Activated CD8-positive, alpha-beta memory T cell treated with anti-CD3 and anti-CD28 coated beads for 24 hours (primary cell): ENCODE measurements around the gene HOXA4.
A peak's percentile ranks its signal among the peaks of the same experiment; 100 is the strongest.

Experiments used
- DNase-seq: peaks from one replicate; pipeline ENCODE4 v3.0.0-alpha.2; 2020

The HOXA4 gene

DNA sequence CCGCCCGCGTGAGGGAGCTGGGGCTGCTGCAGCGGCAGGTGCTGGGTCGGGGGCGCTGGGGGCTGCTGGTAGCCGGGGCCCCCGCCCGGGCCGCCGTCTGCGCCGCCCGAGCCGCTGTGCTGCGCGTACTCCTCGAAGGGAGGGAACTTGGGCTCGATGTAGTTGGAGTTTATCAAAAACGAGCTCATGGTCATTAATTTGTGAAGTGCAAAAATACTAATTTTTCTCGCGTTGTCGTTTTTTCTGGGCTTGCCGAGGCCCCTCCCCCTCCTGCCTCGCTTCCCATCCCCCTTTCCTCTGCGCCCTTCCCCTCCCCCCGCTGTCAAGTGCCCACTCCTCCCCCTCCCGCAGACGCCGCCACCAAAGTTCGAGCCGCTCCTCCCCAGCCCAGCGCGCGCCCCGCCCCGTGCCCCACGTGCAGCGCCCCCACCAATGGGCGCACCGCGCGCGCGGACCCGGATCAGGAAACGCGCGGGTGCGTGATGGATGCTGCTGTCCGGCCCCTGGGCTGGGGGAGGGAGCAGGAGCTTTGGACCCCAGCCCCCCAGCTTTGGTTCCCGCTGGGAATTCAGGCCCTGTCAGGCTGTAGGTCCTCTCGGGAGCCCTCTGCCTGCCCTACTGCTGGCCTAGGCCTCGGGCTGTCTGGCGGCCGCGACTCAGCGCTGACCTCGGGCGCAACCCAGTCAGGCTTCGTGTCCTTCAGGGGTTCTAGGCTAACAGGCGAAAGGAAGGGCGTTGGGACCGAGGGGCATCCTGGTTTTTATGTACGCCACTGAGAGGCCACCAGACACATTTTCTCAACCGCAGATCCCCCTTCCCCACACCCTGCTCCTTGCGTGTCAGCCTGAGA lies at the start of gene HOXA4:
TSS of gene HOXA4 (minus strand) at position 218 of the 850 bp plus-strand sequence. CDS start at position 194, 24 bp downstream.
- peak; percentile 89 for DNase-seq

DNA sequence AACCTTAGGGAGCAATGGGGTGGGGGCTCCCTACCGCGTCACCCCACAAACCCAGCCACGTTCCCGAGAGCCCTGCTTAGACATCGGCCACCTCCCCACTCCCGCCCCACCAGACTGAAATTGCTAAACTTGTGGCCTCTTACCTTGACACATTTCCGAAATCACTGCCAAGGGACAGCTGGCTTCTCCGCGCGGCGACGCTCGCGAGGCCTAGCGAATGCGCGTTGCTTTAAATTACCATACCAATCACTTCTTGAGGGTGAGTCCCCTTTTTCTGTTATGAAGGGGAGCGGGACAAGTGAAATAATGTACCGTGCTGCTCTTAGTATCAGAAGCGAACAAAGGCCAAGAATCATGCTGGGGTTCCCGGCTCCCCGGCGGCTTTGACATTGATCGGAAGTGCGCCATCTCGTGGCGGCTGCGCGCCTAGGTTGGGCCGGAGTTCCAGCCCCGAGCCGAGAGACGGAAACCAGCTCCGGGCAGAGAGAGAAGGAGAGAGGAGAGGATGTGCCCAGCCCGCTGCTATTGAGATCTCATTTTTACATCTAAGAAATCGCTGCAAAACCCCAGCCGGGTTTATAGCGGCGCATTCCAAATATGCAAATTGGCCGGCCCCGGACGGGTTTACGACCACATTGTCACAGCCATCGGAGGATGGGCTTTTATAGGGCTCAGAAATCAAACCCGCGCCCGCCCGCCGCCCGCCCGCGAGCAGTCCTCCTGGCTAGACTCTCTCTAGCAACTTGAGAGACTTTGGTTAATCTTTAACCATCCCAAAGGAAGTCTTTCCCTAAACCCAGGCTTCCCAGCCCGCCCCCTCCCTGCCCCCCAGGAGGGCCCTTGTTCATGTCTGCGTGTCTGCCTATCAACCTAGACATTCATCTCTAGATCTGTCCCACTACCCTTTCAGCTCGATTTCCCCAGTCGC lies 49.2 kb upstream of the HOXA4 start:
- DNase-seq, result peak; percentile 86

DNA sequence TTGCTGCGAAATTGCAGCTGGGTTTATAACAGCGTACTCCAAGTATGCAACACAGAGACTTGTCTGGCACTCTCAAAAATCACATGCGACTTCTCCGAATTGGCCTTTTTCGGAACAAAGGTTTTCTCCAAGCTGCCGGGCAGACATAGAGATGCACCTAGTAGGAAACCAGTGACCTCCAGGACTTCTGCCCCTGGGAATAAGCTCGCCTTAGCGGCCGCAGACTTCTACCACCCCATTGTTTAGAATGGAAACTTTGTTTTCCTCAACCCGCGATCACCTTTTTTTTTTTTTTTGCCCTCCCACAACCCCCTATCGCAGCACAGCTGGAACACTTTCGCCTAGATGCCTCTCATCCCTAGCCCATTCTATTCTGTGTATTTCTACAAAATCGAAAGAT lies 48.5 kb upstream of the HOXA4 start:
- DNase-seq, result no peak

DNA sequence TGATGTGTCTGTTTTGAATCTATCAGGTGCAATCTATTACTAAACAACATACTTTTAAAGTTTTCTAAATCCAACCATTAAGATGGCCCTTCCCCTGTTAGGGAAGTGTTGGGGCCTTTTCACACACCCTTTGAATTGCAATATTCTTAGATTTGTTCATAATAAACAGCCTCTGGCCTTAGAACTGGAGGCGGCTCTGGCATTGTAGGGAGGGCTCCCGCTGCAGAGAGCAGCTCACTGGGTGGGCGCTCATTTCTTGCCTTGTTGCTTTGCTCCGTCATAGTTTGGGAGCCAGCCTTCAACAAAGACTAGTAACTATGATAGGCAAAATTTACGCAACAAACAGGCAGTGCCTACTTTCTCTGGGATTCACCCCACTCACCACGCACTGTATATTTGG lies 47.8 kb upstream of the HOXA4 start:
- no peak for DNase-seq

DNA sequence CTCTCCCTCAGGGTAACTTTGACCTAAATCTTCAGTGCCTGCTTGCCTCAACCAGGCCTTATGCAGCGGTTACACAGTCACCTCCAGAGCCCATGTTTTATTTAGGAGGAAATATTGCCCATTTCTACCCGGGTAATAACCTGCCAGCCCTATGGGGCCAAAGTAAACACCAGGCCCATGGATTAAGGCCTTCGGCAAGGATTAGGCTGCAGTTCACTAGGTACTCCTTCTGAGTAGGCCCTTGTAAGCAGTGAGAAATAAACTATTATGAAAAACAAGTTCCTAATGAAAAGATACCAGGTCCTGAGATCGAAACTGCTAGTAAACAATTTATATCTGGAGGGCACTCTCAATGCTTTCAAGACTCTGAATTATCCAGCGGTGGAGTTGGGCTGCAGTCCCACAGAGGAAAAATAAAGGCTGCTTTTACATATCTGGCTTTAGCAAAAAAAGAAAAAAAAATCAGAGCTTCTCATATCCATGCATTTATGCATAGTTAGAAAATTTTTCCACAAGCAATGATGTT lies 47.3 kb upstream of the HOXA4 start:
- no peak for DNase-seq

DNA sequence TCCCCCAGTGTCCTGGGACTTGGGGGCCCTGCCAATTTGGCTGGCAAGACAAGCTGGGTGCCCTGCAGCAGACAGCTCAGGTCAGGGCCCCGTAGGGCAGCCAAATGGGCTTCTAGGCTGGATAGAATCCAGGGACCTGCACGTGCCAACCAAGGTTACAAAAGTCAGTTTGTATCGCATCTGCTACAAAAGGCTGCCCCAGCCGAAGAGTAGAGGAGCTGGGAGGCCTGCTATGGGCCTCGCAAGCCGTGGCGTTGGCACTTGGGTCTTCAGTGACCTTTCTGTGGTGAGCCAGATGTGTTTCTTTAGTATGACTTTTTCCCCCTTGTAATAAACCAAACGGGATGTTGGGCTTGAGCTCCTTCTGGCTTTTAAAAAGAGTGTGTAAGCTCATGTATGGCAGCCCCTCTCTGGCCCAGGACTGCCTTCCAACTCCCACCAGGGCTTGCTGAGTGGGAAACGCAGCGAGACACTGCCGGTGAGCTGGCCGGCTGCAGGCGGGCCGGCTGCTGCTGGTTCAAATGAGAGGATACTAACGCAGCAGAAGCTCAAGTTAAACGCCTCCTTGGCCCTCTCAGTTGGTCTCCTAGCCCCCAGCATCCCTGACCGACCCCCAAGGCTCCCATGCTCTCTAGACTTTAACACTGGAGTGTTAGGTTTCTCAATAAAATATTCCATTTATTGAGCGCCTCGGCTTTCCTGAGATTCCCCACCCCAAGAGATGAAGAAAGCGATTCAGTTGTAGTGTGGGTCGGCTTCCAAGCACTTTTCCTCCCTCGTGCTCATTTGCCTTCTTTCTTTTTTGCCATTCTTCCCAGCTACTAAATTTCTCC lies 46.6 kb upstream of the HOXA4 start:
- no peak for DNase-seq

DNA sequence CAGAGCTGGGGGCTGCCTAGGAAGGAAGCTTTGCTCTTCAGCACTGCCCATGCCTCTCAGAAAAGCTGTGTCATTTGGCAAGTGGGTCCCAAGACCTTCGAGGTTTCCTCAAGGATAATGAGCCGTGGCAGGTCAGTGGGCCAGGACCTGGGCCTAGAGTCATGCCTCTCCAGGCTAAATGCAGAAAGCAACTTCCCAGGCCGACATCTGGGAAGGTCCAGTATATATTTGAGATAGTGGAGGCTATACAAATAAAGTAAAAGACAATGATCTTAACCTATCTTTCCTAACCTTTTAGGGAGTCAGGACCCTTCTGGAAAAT lies 45.9 kb upstream of the HOXA4 start:
- DNase-seq, result peak; percentile 49

DNA sequence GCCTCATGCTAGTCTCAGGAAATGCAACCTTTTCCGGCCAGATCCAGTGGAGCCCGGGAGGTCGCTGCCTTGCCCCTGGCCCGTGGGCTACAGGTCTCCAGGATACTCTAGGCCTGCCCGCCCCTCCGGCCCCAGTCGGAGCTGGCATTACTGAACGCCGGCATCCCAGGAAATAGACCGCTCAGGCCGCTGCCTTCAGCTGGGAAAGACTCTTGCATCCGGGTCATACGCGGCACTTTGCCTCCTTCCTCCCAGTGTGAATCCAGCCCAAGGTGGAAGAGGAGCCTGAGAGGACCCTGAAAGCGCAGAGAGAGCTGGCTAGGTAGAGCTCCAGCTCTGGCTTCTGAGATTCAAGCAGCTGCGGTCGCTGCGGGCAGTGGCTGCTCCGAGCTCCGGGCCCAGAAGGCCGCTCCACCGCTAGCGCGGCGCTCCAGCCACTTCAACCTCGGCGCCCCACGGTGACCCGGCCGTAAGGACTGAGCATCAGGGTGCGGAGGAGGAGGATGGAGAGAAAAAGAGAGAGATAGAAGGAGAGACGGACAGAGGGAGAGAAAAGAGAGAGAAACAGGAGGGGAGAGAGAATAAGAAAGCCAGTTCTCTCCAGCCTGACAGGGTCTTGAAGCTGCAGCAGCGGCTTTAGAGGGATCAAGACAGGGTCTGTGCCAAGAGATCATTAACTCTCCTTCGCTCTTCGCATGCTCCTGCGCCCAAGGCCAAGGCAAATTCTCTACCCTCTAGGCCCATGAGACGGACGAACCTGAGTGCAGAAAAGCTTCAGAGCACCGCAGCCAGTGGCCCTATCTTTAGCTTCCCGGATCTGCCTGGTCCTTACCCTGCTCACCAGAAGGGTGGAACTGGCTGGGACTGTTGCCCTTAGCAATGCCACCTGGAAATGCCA lies 45.3 kb upstream of the HOXA4 start:
- DNase-seq, result no peak

DNA sequence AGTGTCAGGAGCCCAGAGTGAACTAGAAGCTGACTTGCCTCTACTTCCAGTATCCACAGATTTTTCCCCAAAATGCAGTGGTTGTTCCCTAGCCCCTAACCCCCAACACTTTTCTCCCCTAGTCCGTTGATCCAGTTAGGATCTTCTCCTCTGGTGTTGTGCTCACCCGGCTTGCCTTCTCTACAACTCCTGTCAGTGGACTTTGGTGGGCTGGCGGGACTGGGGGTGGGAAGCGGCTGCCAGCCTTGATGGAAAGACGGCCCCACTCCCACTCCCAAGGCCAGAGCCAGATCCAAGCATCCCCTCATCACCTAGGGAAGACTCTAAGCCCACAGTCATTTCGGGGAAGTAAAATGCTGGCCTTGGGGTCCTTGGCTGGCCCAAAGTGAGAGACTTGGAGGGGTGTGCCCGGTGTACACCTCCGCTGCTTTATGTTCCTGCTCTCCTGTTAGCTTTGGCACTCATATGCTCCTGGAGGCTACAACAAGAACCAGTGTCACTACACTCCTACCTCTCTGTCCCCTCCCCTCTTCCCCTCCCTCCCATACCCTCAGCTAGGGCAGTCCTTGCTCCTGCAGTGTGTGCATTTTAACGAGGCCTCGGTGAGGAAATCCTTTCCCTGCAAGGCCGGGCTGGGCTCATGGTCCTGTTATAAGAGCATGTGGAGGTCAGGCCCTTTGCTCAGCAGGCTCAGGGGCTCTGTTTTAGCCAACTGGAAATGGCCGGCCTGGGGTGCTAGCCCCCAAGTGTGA lies 44.5 kb upstream of the HOXA4 start:
- peak; percentile 50 for DNase-seq

DNA sequence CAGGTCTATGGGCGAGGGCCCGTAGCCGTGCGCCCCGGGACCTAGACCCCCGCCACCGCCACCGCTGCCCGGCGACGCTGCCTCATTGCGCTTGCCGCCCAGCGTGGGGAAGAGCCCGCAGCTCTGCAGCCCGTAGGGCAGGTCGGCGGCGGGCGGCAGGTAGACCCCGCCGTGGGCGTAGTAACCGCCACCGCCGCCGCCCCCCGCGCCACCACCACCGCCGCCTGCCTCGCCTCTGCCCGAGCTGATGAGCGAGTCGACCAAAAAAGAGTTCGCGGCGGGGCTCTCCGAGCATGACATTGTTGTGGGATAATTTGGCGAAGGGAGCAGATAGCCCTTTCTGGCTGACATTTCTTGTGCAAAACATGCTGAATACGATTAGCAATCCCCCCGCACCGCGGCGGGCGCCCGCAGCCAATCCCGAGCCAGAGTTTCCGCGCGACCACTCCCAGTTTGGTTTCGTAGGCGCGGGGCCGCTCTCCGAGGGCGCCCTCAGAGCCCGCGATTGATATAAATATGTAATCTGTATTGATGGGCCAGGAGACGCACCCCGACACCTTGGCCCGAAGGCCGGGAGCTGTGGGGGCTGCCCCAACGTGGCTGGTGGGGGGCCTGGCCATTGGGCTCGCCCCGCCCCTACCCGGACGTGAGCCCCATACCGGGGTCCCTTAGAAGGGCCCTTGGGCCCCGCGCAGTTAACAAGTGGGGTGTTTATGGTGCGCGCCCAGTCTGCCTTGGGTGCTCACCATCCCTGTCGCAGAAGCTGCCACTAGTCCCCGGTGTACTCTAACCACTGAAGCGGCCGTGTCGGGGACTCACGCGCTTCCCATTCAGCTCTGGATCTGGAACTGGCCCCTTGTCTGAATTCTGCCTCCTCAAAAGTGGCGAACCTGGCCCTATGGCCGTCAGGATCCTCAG lies 43.7 kb upstream of the HOXA4 start, which contains the start of gene HOXA10:
TSS of gene HOXA10 (minus strand) at position 365 of the 918 bp plus-strand sequence. CDS start at position 351, 14 bp downstream.
- DNase-seq, result peak; percentile 58

DNA sequence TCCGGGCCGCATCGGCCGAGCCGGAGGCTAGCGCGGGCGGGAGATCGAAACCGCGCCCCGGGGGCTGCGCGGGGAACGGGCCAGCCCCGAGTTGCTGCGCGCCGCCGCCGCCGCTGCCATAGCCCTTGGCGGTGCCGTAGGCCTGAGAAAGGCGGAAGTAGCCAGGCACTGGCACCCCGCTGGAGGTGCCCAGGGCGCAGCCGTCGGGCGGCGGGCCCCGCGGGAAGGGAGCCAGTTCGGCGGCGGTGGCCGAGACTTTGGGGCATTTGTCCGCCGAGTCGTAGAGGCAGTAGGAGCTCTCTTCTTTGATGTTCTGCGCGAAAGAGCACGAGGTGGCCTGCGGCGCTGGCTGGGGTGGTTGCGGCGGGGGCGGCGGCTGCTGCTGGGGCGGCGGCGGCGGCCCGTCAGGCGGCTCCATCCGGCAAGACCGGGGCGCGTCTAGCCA lies 43.0 kb upstream of the HOXA4 start:
- DNase-seq, result peak; percentile 72

DNA sequence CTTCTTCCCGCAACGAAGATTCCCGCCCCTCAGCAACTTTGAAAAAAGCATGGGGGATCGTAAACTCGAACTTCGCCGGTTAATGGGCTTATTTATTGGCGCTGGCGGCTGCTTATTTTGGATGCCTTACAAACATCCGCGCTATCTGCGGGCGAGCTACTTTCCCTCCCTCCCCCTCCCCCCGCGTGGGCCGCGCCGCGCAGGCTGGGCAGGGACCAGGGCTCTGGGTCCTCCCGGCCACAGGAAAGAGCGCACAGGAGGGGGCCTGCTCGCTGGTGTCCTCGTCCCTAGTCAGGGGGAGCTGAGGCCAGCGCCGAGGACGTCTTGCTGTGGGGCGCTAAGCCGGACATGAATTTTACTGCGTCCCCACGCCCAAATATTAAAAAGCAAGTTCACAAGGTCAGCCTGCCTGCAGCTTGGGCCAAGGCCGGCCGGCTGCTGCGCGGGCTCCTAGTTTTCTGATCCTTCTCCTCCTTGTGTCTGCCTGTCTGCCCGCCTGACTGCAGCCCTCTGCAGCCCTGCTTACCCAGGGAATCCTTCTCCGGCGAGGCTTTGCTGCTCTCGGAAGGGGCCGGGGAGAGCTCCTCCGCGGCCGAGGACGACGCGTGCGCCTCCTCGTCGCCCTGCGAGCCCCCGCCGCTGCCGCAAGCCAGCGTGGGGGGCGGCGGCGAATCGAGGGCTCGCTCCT lies 42.4 kb upstream of the HOXA4 start:
- peak; percentile 68 for DNase-seq

DNA sequence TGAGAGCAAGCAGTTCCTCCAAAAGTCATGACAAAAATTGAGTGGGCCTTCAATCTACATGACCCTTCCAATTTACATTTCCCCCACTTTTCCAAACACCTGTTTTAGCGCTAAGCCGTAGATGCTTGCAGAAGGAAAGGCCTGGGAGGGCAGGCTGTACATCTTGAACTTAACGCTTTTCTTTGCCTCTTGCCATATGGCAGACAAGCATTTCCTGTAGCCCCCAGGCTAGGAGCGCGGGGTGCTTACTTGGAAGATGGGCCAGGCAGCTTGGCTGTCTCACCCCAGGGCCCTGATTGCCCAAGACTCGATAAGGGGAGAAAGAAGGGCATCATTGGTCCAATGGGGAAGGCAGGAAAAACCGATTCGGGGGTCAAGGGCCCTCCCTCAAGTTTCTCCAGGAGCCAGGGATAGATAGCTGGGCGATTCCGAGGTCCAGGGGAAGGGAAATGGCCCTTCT lies 41.8 kb upstream of the HOXA4 start:
- peak; percentile 62 for DNase-seq

DNA sequence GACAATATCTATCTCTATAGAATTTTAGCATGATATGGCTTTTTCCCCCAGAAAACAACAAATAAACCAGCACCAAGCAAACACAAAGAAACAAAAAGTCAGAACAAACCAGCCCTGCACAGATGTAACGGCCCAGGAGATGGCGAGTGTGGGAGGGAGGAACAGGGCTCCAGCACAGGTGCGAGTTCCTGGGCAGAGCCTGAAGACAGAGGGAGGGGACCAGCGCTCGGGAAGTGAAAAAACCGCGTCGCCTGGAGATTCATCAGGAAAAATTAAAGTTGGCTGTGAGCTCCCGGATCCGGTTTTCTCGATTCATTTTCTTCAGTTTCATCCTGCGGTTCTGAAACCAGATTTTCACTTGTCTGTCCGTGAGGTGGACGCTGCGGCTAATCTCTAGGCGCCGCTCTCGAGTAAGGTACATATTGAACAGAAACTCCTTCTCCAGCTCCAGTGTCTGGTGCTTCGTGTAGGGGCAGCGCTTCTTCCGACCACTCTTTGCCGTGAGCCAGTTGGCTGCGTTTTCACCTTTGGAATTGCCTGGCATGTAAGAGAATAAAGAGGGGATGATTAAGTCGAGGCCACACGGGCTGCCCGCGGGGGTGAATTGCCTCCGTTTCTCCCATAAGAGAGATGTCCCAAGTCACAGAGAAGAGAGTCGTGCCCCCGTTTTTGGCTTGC lies 41.2 kb upstream of the HOXA4 start:
- peak; percentile 61 for DNase-seq

DNA sequence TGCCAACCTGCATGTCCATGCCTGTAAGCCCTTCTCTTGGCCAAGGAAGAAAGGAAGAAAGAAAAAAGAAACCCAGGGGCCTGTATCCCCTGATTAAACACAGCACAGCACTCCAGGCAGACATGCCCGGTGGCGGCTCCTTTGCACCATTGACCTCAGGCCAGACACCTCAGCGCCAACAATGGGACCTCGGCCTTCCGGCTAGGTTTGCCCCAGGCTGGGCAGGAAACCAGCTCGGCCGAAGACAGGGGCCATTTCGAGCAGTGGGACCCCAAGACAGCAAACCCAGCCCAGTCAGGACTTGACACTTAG lies 40.7 kb upstream of the HOXA4 start:
- peak; percentile 57 for DNase-seq

DNA sequence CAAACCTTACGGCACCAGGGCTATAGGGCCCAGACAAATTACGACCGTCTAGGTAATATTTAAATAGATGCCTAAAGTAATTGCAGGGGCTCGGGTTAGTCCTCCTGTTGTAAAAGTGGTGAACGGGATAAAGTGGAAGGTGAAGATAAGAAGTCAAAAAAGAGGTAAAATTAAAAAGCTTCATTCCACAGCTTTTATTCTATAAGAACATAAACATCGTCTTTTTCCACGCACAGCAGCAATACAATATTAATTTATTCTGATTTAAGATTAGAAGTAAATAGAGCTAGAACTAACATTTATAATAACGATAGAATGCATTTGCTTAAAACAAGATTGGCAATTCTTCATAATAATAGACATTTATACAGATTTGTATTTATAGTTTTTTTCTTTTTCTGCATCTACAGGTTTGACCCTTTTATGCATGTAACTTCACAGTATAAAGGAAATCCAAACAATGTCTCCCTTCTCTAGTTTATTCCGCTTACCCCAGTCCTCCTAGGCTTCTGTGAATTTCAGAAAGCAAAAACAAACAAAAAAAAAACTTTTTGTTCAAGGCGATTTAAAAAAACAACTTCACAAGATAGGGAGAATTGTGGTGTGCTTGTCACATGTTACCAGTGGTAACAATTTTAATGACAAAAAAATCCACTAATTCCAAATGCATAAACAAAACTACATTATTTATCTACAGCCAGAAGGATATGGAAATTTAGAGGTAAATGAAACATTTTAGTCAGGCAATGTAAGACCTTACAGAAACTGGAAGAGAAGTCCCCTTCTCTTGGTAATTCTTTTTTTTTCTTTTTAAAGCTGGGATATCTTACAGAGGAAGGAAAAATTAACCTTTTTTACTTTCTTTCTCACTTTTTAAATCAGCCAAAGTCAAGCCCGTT lies 40.1 kb upstream of the HOXA4 start:
- peak; percentile 47 for DNase-seq
